H9 (cell line): ENCODE results near the gene DCHS2. TPM values are rescaled to one million over a fixed set of nuclear protein-coding genes. Genes with fewer than 3 reads are reported as not detected.

Source experiments
- DNase-seq: peaks from one replicate; pipeline ENCODE4 v3.0.0-alpha.2; 2017
- H2AFZ ChIP-seq: one replicate; pipeline ENCODE4 v1.6.1; 2013; ENCODE audit warnings: mild to moderate bottlenecking, low read length, control low read depth, moderate library complexity
- H2AK5ac ChIP-seq: 2 replicates; pipeline ENCODE4 v1.6.1; 2013; ENCODE audit warnings: low read length, control low read depth, mixed read lengths; ENCODE audit not compliant: insufficient read length
- H2BK120ac ChIP-seq: one replicate; pipeline ENCODE4 v1.6.1; 2013; ENCODE audit warnings: low read depth, mild to moderate bottlenecking, low read length, control low read depth, inconsistent platforms; ENCODE audit not compliant: poor library complexity, severe bottlenecking
- H2BK12ac ChIP-seq: 2 replicates; pipeline ENCODE4 v1.6.1; 2013; ENCODE audit warnings: low read length, control low read depth, mixed read lengths, low read depth; ENCODE audit not compliant: insufficient read length
- H2BK15ac ChIP-seq: 2 replicates; pipeline ENCODE4 v1.6.1; 2013; ENCODE audit warnings: low read depth, low read length, control low read depth
- H2BK20ac ChIP-seq: one replicate; pipeline ENCODE4 v1.6.1; 2013; ENCODE audit warnings: low read depth, mild to moderate bottlenecking, low read length, control low read depth, inconsistent platforms; ENCODE audit not compliant: poor library complexity, severe bottlenecking
- H2BK5ac ChIP-seq: 2 replicates; pipeline ENCODE4 v1.6.1; 2013; ENCODE audit warnings: low read length, control low read depth, mixed read lengths; ENCODE audit not compliant: insufficient read length
- H3K14ac ChIP-seq: 2 replicates; pipeline ENCODE4 v1.6.1; 2013; ENCODE audit warnings: low read length, control low read depth; ENCODE audit not compliant: insufficient read depth
- H3K18ac ChIP-seq: 2 replicates; pipeline ENCODE4 v1.6.1; 2013; ENCODE audit warnings: low read depth, mild to moderate bottlenecking, mixed read lengths, low read length, control low read depth; ENCODE audit not compliant: insufficient read length
- H3K23ac ChIP-seq: 2 replicates; pipeline ENCODE4 v1.6.1; 2013; ENCODE audit warnings: low read length, control low read depth, mixed read lengths, low read depth; ENCODE audit not compliant: insufficient read length
- H3K23me2 ChIP-seq: 2 replicates; pipeline ENCODE4 v1.6.1; 2013; ENCODE audit warnings: low read depth, mild to moderate bottlenecking, mixed read lengths, low read length, control low read depth; ENCODE audit not compliant: insufficient read length, poor library complexity, severe bottlenecking
- H3K27ac ChIP-seq: 2 replicates; pipeline ENCODE4 v1.5.1; 2013; ENCODE audit warnings: low read length, control low read depth, mixed read lengths, low read depth; ENCODE audit not compliant: insufficient read length
- H3K27me3 ChIP-seq: 2 replicates; pipeline ENCODE4 v1.6.1; 2013; ENCODE audit warnings: low read length, control low read depth, inconsistent platforms; ENCODE audit not compliant: insufficient read depth
- H3K4ac ChIP-seq: 2 replicates; pipeline ENCODE4 v1.6.1; 2013; ENCODE audit warnings: low read depth, mild to moderate bottlenecking, control low read depth, inconsistent platforms, low read length, moderate library complexity
- H3K4me1 ChIP-seq: 2 replicates; pipeline ENCODE4 v1.6.1; 2013; ENCODE audit warnings: low read length, control low read depth, inconsistent platforms; ENCODE audit not compliant: insufficient read depth
- H3K4me2 ChIP-seq: 2 replicates; pipeline ENCODE4 v1.6.1; 2013; ENCODE audit warnings: low read length, control low read depth, mixed read lengths; ENCODE audit not compliant: insufficient read length, insufficient read depth
- H3K56ac ChIP-seq: 2 replicates; pipeline ENCODE4 v1.6.1; 2013; ENCODE audit warnings: low read depth, mild to moderate bottlenecking, mixed read lengths, low read length, control low read depth; ENCODE audit not compliant: insufficient read length
- H3K79me1 ChIP-seq: 2 replicates; pipeline ENCODE4 v1.6.1; 2013; ENCODE audit warnings: low read depth, mild to moderate bottlenecking, moderate library complexity, low read length, control low read depth, inconsistent platforms; ENCODE audit not compliant: insufficient read depth, poor library complexity, severe bottlenecking
- H3K79me2 ChIP-seq: 2 replicates; pipeline ENCODE4 v1.6.1; 2013; ENCODE audit warnings: low read length, control low read depth, inconsistent platforms; ENCODE audit not compliant: insufficient read depth
- H3K9ac ChIP-seq: 2 replicates; pipeline ENCODE4 v1.6.1; 2013; ENCODE audit warnings: low read length, control low read depth, mixed read lengths; ENCODE audit not compliant: insufficient read length; ENCODE audit errors: extremely low read depth
- H3K9me3 ChIP-seq: one replicate; pipeline ENCODE4 v1.6.1; 2013; ENCODE audit warnings: low read depth, low read length, inconsistent platforms; ENCODE audit not compliant: control insufficient read depth
- H3T11ph ChIP-seq: one replicate; pipeline ENCODE4 v1.6.1; 2013; ENCODE audit warnings: mild to moderate bottlenecking, low read length, control low read depth, inconsistent platforms
- H4K20me1 ChIP-seq: one replicate; pipeline ENCODE4 v1.6.1; 2013; ENCODE audit not compliant: control insufficient read depth, insufficient read length, insufficient read depth
- H4K5ac ChIP-seq: 2 replicates; pipeline ENCODE4 v1.6.1; 2013; ENCODE audit warnings: low read depth, mild to moderate bottlenecking, mixed read lengths, low read length, control low read depth; ENCODE audit not compliant: insufficient read length
- H4K8ac ChIP-seq: replicated peaks from 2 replicates; pipeline ENCODE4 v1.6.1; 2013; ENCODE audit warnings: low read length, control low read depth, mixed read lengths, low read depth; ENCODE audit not compliant: insufficient read length
- H4K91ac ChIP-seq: 2 replicates; pipeline ENCODE4 v1.6.1; 2013; ENCODE audit warnings: low read depth, mild to moderate bottlenecking, moderate library complexity, mixed read lengths, low read length, control low read depth; ENCODE audit not compliant: insufficient read length
- H3K27ac Mint-ChIP-seq, 3 experiments: 2 replicates in 2 of 3; 3 replicates in 1 of 3; pipeline ENCODE4 v1.8.0; 2020 to 2021; ENCODE audit warnings: mixed read lengths in 3 of 3, mild to moderate bottlenecking in 1 of 3, moderate library complexity in 1 of 3
- H3K27me3 Mint-ChIP-seq: 2 replicates; pipeline ENCODE4 v1.8.0; 2021; ENCODE audit warnings: low read depth, mild to moderate bottlenecking, moderate library complexity, mixed read lengths
- H3K36me3 Mint-ChIP-seq, 3 experiments: 2 replicates in 2 of 3; 3 replicates in 1 of 3; pipeline ENCODE4 v1.8.0; 2020 to 2021; ENCODE audit warnings: low read depth in 3 of 3, mixed read lengths in 3 of 3; ENCODE audit not compliant: insufficient read depth in 1 of 3
- H3K4me1 Mint-ChIP-seq, 2 experiments: 2 replicates each; pipeline ENCODE4 v1.8.0; 2020; ENCODE audit warnings: mixed read lengths in 2 of 2
- H3K4me3 Mint-ChIP-seq, 2 experiments: 2 replicates in 1 of 2; 3 replicates in 1 of 2; pipeline ENCODE4 v1.8.0; 2020 to 2021; ENCODE audit warnings: mild to moderate bottlenecking in 2 of 2, mixed read lengths in 2 of 2, moderate library complexity in 1 of 2
- H3K9me3 Mint-ChIP-seq, 2 experiments: 2 replicates in 1 of 2; 3 replicates in 1 of 2; pipeline ENCODE4 v1.8.0; 2020; ENCODE audit warnings: mild to moderate bottlenecking in 2 of 2, mixed read lengths in 2 of 2, moderate library complexity in 1 of 2
- WGBS: extraction: QIAGEN DNeasy Blood & Tissue Kit; methylation state at CpG from one replicate; pipeline ENCODE4 v1.1.7; 2013; ENCODE audit warnings: missing lambda C conversion rate, low lambda C conversion rate, mixed read lengths; ENCODE audit not compliant: insufficient read length; ENCODE audit errors: extremely low coverage; 5-methylcytosine and 5-hydroxymethylcytosine counted together
- total RNA-seq: library from RNA; stranded (reverse); gene quantifications from 2 replicates; pipeline ENCODE4 v1.2.1, GENCODE V29; 2021
- TF ChIP-seq, protein P1 (sequence below): fragments of 200-600 bp; sonication (generic); conservative IDR thresholded peaks from 3 replicates; pipeline ENCODE4 v1.8.0; 2021; ENCODE audit warnings: antibody characterized with exemption, mild to moderate bottlenecking

Gene DCHS2
- total RNA-seq, 1 experiment from 2014 or later, result 0.57 TPM

DNA sequence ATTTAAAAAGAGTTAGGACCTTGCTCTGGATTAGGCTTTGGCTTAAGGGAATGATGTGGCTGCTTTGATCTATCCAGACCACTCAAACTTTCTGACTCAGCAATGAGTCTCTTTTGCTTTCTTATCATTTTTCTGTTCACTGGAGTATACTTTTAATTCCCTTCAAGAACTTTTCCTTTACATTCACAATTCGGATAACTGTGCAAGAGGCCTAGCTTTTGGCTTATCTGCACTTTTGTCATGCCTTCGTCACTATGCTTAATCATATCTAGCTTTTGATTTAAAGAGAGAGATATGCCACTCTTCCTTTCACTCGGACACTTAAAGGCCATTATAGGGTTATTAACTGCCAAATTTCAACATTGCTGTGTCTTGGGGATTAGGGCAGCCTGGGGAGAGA lies 147.9 kb downstream of the DCHS2 start:
- Histone ChIP-seq H3K56ac (no peak overlapping the region), H4K91ac (no peak overlapping the region), H3K79me2 (no peaks in the 10 kb centered on the region), H3K9ac (no peak overlapping the region), H3K4me1 (no peaks in the 10 kb centered on the region), H4K8ac (no peak overlapping the region), H2BK5ac (no peak overlapping the region), H3T11ph (no peak overlapping the region), H2BK15ac (no peak overlapping the region), H2BK12ac (no peak overlapping the region), H3K27me3 (no peaks in the 10 kb centered on the region), H2BK20ac (no peak overlapping the region), H2AFZ (no peak overlapping the region), H4K5ac (no peak overlapping the region), H3K4ac (no peak overlapping the region), H3K4me2 (no peak overlapping the region), H3K27ac (no peak overlapping the region), H3K14ac (no peak overlapping the region), H2BK120ac (no peak overlapping the region), H2AK5ac (no peak overlapping the region), H3K79me1 (no peaks in the 10 kb centered on the region), H4K20me1 (no peaks in the 10 kb centered on the region), H3K9me3 (no peaks in the 10 kb centered on the region), H3K23me2 (no peaks in the 10 kb centered on the region), H3K18ac (no peak overlapping the region), H3K23ac (no peak overlapping the region)
- H3K27ac Mint-ChIP-seq, result no peak overlapping the region
- no peaks in the 10 kb centered on the region for H3K27me3 Mint-ChIP-seq
- TF ChIP-seq, protein P1, sequence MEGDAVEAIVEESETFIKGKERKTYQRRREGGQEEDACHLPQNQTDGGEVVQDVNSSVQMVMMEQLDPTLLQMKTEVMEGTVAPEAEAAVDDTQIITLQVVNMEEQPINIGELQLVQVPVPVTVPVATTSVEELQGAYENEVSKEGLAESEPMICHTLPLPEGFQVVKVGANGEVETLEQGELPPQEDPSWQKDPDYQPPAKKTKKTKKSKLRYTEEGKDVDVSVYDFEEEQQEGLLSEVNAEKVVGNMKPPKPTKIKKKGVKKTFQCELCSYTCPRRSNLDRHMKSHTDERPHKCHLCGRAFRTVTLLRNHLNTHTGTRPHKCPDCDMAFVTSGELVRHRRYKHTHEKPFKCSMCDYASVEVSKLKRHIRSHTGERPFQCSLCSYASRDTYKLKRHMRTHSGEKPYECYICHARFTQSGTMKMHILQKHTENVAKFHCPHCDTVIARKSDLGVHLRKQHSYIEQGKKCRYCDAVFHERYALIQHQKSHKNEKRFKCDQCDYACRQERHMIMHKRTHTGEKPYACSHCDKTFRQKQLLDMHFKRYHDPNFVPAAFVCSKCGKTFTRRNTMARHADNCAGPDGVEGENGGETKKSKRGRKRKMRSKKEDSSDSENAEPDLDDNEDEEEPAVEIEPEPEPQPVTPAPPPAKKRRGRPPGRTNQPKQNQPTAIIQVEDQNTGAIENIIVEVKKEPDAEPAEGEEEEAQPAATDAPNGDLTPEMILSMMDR, result no peak
- no CpG with 5 or more reads among the region's 3 CpGs for WGBS
- no peaks in the 10 kb centered on the region for H3K36me3 Mint-ChIP-seq
- no peaks in the 10 kb centered on the region for H3K4me1 Mint-ChIP-seq
- no peak overlapping the region for H3K4me3 Mint-ChIP-seq
- DNase-seq, result no peak
- no peaks in the 10 kb centered on the region for H3K9me3 Mint-ChIP-seq
